Measurements from ENCODE around the gene POLRMT.
"Not testable (repeated sequence)": the region's sequence is repeated elsewhere in the genome, so short reads cannot be mapped to it uniquely, and the experiment has no call there.

POLRMT gene

DNA sequence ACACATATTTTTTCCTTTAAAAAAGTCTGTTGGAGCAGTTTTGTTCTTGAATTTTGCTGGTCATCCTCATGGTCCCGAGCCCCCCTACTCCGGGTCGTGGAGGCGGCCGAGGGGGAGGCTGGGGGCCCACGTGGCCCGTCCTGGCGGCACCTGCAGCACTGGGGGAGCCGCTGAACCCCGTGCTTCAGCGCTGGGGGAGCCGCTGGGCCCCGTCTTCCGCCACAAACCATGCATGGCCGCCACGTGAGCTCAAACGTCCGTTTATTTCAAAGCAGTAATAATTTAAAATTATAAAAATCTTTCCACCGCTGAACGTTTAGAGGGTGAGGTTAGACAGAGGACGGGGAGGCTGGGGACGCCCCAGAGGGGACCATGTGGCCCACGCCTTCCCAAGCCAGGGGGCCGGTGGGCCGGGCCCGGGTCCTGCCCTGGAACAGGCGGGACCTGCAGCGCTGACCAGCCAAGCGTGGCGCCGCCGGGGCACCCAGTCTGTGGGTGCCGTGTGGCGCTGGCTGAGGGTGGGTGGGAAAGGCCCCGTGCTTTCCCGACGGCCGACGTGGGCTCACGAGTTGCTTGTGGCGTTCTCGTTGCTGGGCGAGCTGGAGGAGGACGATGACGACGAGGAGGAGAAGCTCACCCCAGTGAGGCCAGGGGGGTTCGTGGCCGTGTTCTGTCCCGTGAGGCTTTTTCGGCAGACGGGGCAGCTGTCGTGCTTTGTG, 14.4 kb upstream of the POLRMT start:
- DNase-seq (ENCODE audit: low read depth in 2 of 2): no peak

- no peak for DNase-seq (ENCODE audit: low read depth in 2 of 2)
Measured at GRCh38 chr19:646779-647565, 13.6 kb upstream of the POLRMT start.

DNA sequence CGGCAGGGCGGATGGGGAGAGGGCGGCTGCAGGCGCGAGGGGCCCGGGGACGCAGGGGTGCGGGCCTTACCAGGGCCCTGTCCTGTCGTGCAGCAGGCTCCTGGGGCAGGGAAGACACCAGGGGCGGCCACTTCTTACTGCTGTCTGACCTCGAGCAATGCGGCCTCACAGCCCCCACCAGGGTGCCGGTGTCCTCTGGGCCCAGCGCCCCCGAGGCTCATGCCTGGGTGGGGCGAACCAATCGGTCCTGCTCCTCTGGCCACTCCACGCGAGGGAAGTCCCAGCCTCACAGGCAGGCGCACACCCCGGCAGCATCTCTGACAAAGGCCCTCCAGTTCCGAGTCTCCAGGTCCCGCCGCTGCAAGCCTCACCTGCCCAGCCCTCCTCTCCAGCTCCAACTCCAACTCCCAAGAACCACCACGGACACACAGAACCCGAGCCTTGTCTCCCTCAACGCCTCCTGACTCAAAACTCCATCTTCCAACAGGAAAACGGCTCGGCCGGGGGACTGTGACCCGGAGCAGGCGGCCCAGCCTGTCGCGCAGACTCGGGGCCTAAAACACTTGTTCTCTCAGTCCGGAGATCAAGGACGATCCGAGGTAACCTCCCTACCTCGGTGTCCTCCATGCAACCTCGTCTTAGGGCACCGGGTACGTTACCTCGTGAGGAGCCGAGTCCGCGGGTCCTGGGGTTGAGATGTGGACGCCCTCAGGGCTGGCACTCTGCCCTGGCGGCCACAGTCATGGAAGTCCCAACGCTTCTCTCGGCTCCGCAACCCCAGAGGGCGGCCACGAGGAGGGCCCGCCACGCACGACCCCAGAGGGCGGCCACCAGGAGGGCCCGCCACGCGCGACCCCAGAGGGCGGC, 12.8 kb upstream of the POLRMT start:
- no peak for DNase-seq (ENCODE audit: low read depth in 2 of 2)

- DNase-seq (ENCODE audit: low read depth in 2 of 2): no peak
Measured at GRCh38 chr19:644789-645188, 11.5 kb upstream of the POLRMT start.

DNA sequence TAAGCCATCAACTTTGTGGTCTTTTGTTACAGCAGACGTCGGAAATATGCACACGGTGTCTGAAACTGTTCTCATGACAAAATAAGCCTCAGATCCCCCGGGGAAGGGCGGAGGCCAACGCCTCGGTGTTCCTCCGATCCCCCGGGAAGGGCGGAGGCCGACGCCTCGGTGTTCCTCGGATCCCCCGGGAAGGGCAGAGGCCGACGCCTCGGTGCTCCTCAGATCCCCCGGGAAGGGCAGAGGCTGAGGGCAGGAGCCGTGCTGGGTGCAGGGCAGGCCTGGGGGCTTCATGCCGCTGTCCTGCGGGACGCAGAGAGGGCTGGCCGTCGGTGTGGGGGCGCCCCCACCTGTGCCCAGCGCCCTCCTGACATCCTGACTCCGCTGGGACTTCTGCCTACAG, 11.0 kb upstream of the POLRMT start:
- no peak for DNase-seq (ENCODE audit: low read depth in 2 of 2)

- no peak for DNase-seq (ENCODE audit: low read depth in 2 of 2)
Measured at GRCh38 chr19:643736-644135, 10.4 kb upstream of the POLRMT start.

GRCh38 chr19:642767-643727, 9.7 kb upstream of the POLRMT start:
- no peak for DNase-seq (ENCODE audit: low read depth in 2 of 2)

GRCh38 chr19:641702-642101, 8.4 kb upstream of the POLRMT start:
- DNase-seq (ENCODE audit: low read depth in 2 of 2): no peak

- no peak for DNase-seq (ENCODE audit: low read depth in 2 of 2)
Measured at GRCh38 chr19:640606-641189, 7.4 kb upstream of the POLRMT start.

GRCh38 chr19:640161-640558, 6.8 kb upstream of the POLRMT start:
- DNase-seq (ENCODE audit: low read depth in 2 of 2): no peak

DNA sequence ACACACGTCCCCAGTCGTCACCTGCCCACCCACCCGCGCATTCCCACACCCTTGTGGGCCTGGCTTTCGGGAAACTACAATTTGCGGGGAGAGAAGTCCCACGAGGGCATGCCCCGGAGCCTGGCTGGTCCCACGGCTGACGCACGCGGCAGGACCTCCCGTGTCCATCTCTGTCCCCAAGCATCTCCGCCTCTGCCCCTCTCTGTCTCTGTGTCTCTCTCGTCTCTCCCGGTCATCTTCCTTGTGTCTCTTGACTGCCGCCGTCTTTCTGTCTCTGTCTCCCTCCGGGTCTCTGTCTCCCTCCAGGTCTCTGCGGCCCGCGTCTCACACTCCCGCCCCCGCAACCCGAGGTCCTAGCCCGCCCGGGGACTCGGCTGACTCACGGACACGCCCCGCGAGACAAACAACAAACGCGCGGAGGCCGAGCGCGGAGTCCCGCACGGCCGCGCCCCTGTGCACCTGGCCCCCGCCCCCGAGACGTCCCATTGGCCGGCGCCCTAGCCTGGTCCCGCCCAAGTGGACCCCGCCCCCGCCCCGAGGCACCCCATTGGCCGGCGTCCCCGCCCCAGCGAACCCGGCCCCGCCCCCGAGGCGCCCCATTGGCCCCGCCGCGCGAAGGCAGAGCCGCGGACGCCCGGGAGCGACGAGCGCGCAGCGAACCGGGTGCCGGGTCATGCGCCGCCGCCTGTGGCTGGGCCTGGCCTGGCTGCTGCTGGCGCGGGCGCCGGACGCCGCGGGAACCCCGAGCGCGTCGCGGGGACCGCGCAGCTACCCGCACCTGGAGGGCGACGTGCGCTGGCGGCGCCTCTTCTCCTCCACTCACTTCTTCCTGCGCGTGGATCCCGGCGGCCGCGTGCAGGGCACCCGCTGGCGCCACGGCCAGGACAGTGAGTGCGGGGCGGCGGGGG, 6.2 kb upstream of the POLRMT start, which contains the start of gene FGF22:
Gene FGF22 (plus strand): TSS at position 627 of the 908 bp plus-strand sequence. CDS start 47 bp downstream, at position 674.
- peak; percentile 92 to 93 for DNase-seq (ENCODE audit: low read depth in 2 of 2)

DNA sequence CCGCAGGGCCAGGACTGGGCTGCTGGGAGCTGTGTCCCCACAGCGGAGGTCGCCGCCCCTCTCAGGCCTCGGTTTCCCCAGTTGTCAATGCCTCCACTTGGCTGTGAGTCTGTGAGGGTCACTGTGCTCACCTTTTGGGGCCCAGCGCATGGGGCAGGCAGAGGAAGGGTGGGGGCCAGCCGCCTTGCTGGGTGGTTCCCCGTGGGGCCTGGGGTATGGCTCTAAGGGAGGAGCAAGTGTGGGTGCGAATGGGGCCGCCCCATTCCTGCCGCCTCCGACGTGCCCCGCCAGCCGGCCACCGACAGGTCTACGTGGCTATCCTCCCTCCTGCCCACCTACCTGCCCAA, 5.5 kb upstream of the POLRMT start:
- DNase-seq (ENCODE audit: low read depth in 2 of 2): no peak

DNA sequence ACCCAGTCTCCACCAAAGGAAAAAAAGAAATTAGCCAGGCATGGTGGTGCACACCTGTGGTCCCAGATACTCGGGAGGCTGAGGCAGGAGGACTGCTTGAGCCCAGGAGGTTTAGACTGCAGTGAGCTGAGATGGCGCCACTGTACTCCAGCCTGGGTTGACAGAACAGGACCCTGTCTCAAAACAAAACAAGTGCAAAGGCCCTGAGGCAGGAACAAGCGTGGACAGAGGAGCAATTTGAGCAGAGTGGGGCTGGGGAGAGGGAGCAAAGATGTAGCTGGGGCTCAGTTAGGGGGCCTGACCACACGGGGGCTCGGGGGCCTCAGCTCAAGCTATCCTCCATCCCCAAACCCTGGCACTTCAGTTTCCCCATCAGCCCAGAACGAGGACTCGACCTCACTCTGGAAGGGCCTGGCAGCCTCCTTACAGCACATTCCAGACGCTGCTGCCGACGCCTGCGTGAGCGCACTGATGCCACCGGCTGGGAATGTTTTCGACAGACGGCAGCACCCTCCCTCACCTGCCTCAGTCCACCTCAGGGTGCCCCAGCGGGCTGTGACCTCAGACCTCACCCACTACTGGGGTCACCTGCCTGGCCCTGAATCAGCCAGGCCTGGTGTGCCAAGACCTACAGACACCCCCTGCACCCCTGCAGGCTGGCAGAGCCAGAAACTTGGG, 1.8 kb upstream of the POLRMT start:
- DNase-seq (ENCODE audit: low read depth in 2 of 2): no peak

GRCh38 chr19:633786-634639, 676 bp upstream of the POLRMT start:
- DNase-seq (ENCODE audit: low read depth in 2 of 2): no peak

DNA sequence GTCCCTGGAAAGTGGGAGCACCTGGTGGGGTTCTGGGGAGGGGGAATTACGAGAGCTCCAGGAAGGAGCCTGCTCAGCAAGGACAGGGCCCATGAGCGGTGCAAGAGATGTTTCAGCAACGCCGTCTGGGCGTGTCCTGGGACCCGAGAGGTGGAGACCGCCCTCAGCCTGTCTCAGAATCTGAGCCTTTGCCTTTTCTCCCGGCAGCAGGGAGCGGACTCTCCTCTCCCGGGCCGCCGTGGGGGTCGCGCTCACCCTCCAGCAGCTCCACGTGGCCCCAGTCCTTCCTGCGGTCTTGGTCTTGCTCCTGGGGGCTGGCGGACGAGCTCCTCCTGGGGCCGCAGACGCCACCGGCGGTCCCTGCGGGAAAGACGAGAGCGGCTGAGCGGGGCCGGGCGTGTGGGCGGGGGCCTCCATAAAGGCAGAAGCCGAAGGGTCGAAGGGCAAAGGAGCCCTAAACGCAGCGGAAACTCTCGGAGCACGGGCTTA, 714 bp downstream of the POLRMT start:
- peak; percentile 37 to 38 for DNase-seq (ENCODE audit: low read depth in 2 of 2)

- no peak for DNase-seq (ENCODE audit: low read depth in 2 of 2)
Measured at GRCh38 chr19:629961-630714, 3.2 kb downstream of the POLRMT start.

DNA sequence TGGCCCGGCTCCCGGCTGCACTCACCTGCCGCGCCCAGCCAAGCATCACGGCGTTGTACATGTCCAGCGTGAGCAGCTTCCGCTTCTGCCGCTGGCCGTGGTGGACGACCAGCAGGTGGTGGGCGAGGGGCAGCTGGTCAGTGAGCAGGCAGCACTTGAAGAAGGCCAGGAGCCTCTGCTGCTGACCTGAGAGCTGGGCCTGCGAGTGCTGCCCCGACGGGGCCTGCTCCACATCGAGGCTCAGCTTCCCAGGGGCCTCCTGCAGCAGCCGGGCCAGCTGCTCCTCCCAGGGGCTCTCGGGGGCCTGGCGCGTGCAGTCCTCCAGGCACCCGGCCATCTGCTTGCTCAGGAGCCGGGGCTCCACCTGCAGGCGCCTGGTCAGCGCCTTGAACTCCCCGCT, 3.8 kb downstream of the POLRMT start:
- DNase-seq (ENCODE audit: low read depth in 2 of 2): not testable (repeated sequence)
